ENCODE results near the gene MACO1.
"Not testable (repeated sequence)": the region's sequence is repeated elsewhere in the genome, so short reads cannot be mapped to it uniquely, and the experiment has no call there.

GRCh38 chr1:25417280-25417679 is 13.4 kb upstream of the MACO1 start:
- TF ChIP-seq POLR2AphosphoS5 (IDR thresholded peaks at IDR 0.05; ENCODE audit: low read depth, low read length); TAF1 (IDR thresholded peaks at IDR 0.05; ENCODE audit: borderline replicate concordance, low read depth, low read length); POLR2A (IDR thresholded peaks at IDR 0.05; ENCODE audit: low read depth, low read length): not testable (repeated sequence)

Data from GM12892 (cell line).